PFSK-1 (cell line): Measurements from ENCODE around the gene CDK10.

Source experiments
- FOXP2 ChIP-seq: optimal IDR thresholded peaks from 2 replicates; pipeline ENCODE3; 2011; ENCODE audit warnings: borderline replicate concordance, control low read depth, inconsistent platforms; ENCODE audit not compliant: insufficient read depth; ENCODE audit errors: extremely low read length, extremely low read depth
- POLR2AphosphoS5 ChIP-seq: IDR thresholded peaks from 2 replicates; pipeline ENCODE4 v1.6.1; 2012; ENCODE audit warnings: low read depth, mild to moderate bottlenecking, control low read depth, low read length, moderate library complexity
- SIN3A ChIP-seq: IDR thresholded peaks from 2 replicates; pipeline ENCODE4 v1.6.1; 2012; ENCODE audit warnings: mild to moderate bottlenecking, low read length, moderate library complexity, borderline replicate concordance; ENCODE audit not compliant: insufficient read depth
- TAF1 ChIP-seq: IDR thresholded peaks from 2 replicates; pipeline ENCODE4 v1.6.1; 2012; ENCODE audit warnings: low read length, control low read depth, borderline replicate concordance; ENCODE audit not compliant: insufficient read depth
- TF ChIP-seq, protein P1 (sequence below), 2 experiments: IDR thresholded peaks; 2 replicates each; pipeline versions ENCODE4 v1.6.1 to v1.8.0; 2011 to 2012; ENCODE audit warnings: low read depth in 2 of 2, low read length in 2 of 2, control low read depth in 1 of 2, inconsistent platforms in 1 of 2, mild to moderate bottlenecking in 1 of 2, moderate library complexity in 1 of 2; ENCODE audit not compliant: insufficient read depth in 1 of 2

CDK10 gene

DNA sequence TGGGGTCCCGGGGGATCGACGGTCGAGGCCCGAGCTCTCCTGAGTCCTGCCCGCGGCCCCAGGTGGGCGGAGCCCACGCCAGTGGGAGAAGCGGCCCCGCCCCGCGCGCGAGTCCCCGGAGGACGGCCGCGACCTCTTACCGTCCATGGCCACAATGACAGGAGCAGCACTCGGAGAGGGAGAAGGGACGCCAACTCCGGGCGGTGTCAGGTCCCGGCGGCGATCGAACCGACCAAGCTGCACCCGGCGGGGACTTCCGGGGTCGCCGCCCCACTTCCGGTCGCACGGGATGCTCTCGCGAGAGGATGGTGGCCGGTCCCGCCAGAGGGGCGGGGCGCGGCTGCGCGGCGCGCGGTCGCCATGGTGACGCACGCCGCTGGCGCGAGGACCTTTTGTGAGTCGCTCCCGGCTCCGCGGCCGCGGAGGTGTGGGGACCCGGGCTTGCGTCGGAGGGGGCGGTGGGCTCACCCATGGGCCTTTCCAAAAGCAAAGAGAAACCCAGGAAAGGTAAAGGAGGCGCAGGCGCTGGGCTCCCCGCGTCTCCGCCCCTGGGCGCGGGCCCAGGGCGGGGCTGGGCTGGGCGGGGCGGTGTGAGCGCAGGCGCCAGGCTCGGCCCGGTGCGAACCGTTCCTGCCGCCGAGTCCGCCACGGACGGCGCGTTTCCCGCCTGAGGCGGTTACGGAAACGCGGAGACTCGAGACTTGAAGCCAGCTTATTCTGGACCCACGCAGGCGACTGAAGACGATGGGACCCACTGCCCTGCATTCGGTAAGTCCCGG is 28.9 kb upstream of the CDK10 start, which contains the start of the genes CHMP1A and SPATA33:
Gene CHMP1A, minus strand, starts transcription at position 267 of the 779 bp plus-strand sequence. Its CDS starts 120 bp downstream, at position 147.
Gene SPATA33, plus strand, starts transcription at position 395 of the 779 bp plus-strand sequence. Its CDS starts 76 bp downstream, at position 471.
- TF ChIP-seq SIN3A (peak; percentile 76; the same call in 1 of the 2 replicates), POLR2AphosphoS5 (peak; percentile 72), FOXP2 (no peak), TAF1 (0 out of 2 replicates have a peak, but pooled peaks have one; percentile 36)
- TF ChIP-seq, protein P1, sequence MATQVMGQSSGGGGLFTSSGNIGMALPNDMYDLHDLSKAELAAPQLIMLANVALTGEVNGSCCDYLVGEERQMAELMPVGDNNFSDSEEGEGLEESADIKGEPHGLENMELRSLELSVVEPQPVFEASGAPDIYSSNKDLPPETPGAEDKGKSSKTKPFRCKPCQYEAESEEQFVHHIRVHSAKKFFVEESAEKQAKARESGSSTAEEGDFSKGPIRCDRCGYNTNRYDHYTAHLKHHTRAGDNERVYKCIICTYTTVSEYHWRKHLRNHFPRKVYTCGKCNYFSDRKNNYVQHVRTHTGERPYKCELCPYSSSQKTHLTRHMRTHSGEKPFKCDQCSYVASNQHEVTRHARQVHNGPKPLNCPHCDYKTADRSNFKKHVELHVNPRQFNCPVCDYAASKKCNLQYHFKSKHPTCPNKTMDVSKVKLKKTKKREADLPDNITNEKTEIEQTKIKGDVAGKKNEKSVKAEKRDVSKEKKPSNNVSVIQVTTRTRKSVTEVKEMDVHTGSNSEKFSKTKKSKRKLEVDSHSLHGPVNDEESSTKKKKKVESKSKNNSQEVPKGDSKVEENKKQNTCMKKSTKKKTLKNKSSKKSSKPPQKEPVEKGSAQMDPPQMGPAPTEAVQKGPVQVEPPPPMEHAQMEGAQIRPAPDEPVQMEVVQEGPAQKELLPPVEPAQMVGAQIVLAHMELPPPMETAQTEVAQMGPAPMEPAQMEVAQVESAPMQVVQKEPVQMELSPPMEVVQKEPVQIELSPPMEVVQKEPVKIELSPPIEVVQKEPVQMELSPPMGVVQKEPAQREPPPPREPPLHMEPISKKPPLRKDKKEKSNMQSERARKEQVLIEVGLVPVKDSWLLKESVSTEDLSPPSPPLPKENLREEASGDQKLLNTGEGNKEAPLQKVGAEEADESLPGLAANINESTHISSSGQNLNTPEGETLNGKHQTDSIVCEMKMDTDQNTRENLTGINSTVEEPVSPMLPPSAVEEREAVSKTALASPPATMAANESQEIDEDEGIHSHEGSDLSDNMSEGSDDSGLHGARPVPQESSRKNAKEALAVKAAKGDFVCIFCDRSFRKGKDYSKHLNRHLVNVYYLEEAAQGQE (IDR thresholded peaks at IDR 0.05; ENCODE audit: insufficient read depth in 1 of 2, low read depth in 2 of 2, low read length in 2 of 2) = no peak

- TF ChIP-seq, protein P1 (IDR thresholded peaks at IDR 0.05; ENCODE audit: insufficient read depth in 1 of 2, low read depth in 2 of 2, low read length in 2 of 2) = no peak
- no peak for TF ChIP-seq TAF1
- TF ChIP-seq SIN3A = no peak
- no peak for TF ChIP-seq FOXP2
- TF ChIP-seq POLR2AphosphoS5 = no peak
Measured at GRCh38 chr16:89658221-89658879, 28.1 kb upstream of the CDK10 start.

- TF ChIP-seq TAF1 (no peak), POLR2AphosphoS5 (no peak), FOXP2 (no peak), SIN3A (no peak)
- TF ChIP-seq, protein P1 (IDR thresholded peaks at IDR 0.05; ENCODE audit: insufficient read depth in 1 of 2, low read depth in 2 of 2, low read length in 2 of 2) = no peak
Measured at GRCh38 chr16:89660146-89660545, 26.3 kb upstream of the CDK10 start.

- TF ChIP-seq, protein P1 (IDR thresholded peaks at IDR 0.05; ENCODE audit: insufficient read depth in 1 of 2, low read depth in 2 of 2, low read length in 2 of 2) = no peak
- TF ChIP-seq TAF1 = no peak
- no peak for TF ChIP-seq SIN3A
- TF ChIP-seq FOXP2 = no peak
Measured at GRCh38 chr16:89661215-89661614, 25.3 kb upstream of the CDK10 start.
